Spleen (tissue), 7 donors: ENCODE results near the gene WWC1.

Source experiments
- POLR2A ChIP-seq, 3 donors: fragments of 450-650 bp; IDR thresholded peaks; one replicate each; pipeline ENCODE4 v1.5.1; 2017; ENCODE audit warnings: antibody characterized with exemption in 3 of 3, mild to moderate bottlenecking in 1 of 3
- POLR2AphosphoS5 ChIP-seq, 3 donors: sonication (generic); formaldehyde crosslinking; IDR thresholded peaks; one replicate each; pipeline ENCODE4 v1.5.1; 2017; ENCODE audit warnings: antibody characterized with exemption in 3 of 3
- TF ChIP-seq, protein P1 (sequence below), 11 experiments: fragments of 200-600 bp in 7 of 11; fragments of 450-650 bp in 4 of 11; sonication (generic) in 4 of 11; IDR thresholded peaks in 8 of 11; conservative IDR thresholded peaks in 3 of 11; 1 replicate in 7 of 11; 2 replicates in 4 of 11; pipeline versions ENCODE4 v1.4.0 to v1.8.0; 2016 to 2021; ENCODE audit warnings: antibody characterized with exemption in 11 of 11, inconsistent platforms in 4 of 11, mild to moderate bottlenecking in 1 of 11
- donor health status: DM: no; HTN: no; CAD: no; lungs with moderate emphysema.
- donor health status: DM: no; HTN: no; CAD: no.
- donor health status: DM: no; HTN: no; CAD: no.

DNA sequence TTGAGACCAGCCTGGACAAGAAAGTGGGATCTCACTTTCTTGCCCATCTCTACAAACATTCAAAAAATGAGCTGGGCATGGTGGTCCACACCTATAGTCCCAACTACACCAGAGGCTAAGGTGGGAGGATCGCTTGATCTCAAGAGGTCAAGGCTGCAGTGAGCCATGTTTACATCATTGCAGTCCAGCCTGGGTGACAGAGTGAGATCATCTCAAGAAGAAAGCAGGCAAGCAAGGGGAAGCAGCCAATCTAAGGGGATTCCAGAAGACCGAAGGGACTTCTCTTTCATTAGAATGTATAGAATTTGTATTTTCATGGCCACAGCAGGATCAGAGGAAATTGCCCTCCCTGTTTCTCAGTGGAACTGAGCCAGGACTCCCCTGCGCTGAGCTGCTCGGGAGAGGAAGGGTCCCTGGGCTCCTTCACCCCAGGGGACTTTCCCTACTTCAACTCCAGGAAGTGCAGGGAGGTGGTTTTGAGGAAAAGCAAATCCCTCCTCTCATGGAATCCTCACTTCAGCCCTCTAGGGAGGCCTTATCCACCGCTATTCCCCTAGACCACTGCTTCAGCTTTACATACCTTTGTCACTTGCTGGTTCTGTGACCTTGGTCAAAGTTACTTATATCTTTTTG lies 12.1 kb downstream of the WWC1 start:
- no peak for TF ChIP-seq POLR2AphosphoS5 (IDR thresholded peaks at IDR 0.05)
- TF ChIP-seq, protein P1, sequence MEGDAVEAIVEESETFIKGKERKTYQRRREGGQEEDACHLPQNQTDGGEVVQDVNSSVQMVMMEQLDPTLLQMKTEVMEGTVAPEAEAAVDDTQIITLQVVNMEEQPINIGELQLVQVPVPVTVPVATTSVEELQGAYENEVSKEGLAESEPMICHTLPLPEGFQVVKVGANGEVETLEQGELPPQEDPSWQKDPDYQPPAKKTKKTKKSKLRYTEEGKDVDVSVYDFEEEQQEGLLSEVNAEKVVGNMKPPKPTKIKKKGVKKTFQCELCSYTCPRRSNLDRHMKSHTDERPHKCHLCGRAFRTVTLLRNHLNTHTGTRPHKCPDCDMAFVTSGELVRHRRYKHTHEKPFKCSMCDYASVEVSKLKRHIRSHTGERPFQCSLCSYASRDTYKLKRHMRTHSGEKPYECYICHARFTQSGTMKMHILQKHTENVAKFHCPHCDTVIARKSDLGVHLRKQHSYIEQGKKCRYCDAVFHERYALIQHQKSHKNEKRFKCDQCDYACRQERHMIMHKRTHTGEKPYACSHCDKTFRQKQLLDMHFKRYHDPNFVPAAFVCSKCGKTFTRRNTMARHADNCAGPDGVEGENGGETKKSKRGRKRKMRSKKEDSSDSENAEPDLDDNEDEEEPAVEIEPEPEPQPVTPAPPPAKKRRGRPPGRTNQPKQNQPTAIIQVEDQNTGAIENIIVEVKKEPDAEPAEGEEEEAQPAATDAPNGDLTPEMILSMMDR (IDR thresholded peaks at IDR 0.05 in 8 of 11, conservative IDR thresholded peaks at IDR 0.05 in 3 of 11): no peak
- TF ChIP-seq POLR2A (IDR thresholded peaks at IDR 0.05): no peak
